Measurements from ENCODE around the gene PHOSPHO2. TPM values are rescaled to one million over a fixed set of nuclear protein-coding genes. Genes with fewer than 3 reads are reported as not detected.

PHOSPHO2 gene
- total and polyA plus RNA-seq, 10 of the 15 experiments (the other 5 are each of a cell fraction or from before 2014, with no cell fraction given), result 2.7 to 7.6 (median 4.2) TPM

DNA sequence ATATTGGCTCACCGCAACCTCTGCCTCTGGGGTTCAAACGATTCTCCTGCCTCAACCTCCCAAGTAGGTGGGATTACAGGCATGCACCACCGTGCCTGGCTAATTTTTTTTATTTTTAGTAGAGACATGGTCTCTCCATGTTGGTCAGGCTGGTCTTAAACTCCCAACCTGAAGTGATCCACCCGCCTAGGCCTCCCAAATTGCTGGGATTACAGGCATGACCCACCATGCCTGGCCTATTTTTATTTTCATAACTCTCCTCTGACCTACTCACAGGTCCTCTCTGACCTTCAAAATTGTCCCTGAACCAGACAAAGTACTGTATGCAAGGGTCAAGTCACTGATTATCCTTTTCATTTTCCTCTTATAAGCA lies 23.4 kb downstream of the PHOSPHO2 start:
- ChIA-PET RAD21 (ENCODE audit: unreplicated experiment) (no interaction called here), CTCF (no interaction called here), POLR2A (no interaction called here), SMC1A (ENCODE audit: uncharacterized antibody, unreplicated experiment) (no interaction called here)
- H3K27me3 ChIP-seq (replicated peaks in 1 of 2; ENCODE audit: control insufficient read depth in 2 of 2, insufficient read depth in 2 of 2, low read length in 1 of 2), result no peaks in the 10 kb centered on the region
- no TSS peak for BruUV-seq (replicated peaks)
- H3K4me3 ChIP-seq, result no peak overlapping the region
- no peaks in the 10 kb centered on the region for H4K20me1 ChIP-seq (ENCODE audit: control insufficient read depth, insufficient read depth)
- H3K4me2 ChIP-seq (ENCODE audit: control insufficient read depth, insufficient read depth), result no peak overlapping the region
- no peak overlapping the region for H3K27ac ChIP-seq (ENCODE audit: control insufficient read depth, insufficient read depth)
- H3K9me3 ChIP-seq (replicated peaks; ENCODE audit: control insufficient read depth, insufficient read depth, low read length), result no peaks in the 10 kb centered on the region
- 72% methylated on average over 4 of the region's 4 CpGs for WGBS (ENCODE audit: insufficient coverage, insufficient replicate concordance, low lambda C conversion rate, missing lambda C conversion rate)
- H3K9ac ChIP-seq (ENCODE audit: control insufficient read depth, insufficient read depth, low read length), result no peak overlapping the region
- intact Hi-C loops (cut with micrococcal nuclease; ENCODE audit: unreplicated experiment) (no loop called here), in situ Hi-C loops (cut with MboI) (no loop called here)
- DNase-seq (ENCODE audit: low read depth, low spot score) (no peak), ATAC-seq (no peak), FAIRE-seq (no peak)
- no peaks in the 10 kb centered on the region for H3K79me2 ChIP-seq (ENCODE audit: control insufficient read depth, insufficient read depth, low read length)
- H3K4me1 ChIP-seq (ENCODE audit: control insufficient read depth, insufficient read depth, low read length), result no peaks in the 10 kb centered on the region; the same call in 1 of the 2 replicates
- H3K36me3 ChIP-seq (ENCODE audit: control insufficient read depth in 2 of 2, insufficient read depth in 2 of 2, low read length in 1 of 2), result no peaks in the 10 kb centered on the region
- H2AFZ ChIP-seq (ENCODE audit: control insufficient read depth, low read depth, low read length), result no peak overlapping the region
- TF ChIP-seq CBX3 (IDR thresholded peaks at IDR 0.05; ENCODE audit: borderline replicate concordance, low read depth) (no peak), EGR1 (IDR thresholded peaks at IDR 0.05; ENCODE audit: borderline replicate concordance in 1 of 2, low read depth in 2 of 2, low read length in 2 of 2) (no peak), POLR2AphosphoS5 (IDR thresholded peaks at IDR 0.05; ENCODE audit: low read length) (no peak), PAX5 (IDR thresholded peaks at IDR 0.05; ENCODE audit: borderline replicate concordance, low read depth, low read length) (no peak), SUZ12 (IDR thresholded peaks at IDR 0.05; ENCODE audit: unreplicated experiment) (no peak), TCF12 (IDR thresholded peaks at IDR 0.05; ENCODE audit: low read depth, low read length) (no peak), KDM1A (IDR thresholded peaks at IDR 0.05; ENCODE audit: borderline replicate concordance) (no peak), ESRRA (IDR thresholded peaks at IDR 0.05; ENCODE audit: low read length) (no peak), SMAD5 (IDR thresholded peaks at IDR 0.05; ENCODE audit: low read depth) (no peak), EED (IDR thresholded peaks at IDR 0.05; ENCODE audit: low read depth) (no peak)
- TF ChIP-seq, protein P1, sequence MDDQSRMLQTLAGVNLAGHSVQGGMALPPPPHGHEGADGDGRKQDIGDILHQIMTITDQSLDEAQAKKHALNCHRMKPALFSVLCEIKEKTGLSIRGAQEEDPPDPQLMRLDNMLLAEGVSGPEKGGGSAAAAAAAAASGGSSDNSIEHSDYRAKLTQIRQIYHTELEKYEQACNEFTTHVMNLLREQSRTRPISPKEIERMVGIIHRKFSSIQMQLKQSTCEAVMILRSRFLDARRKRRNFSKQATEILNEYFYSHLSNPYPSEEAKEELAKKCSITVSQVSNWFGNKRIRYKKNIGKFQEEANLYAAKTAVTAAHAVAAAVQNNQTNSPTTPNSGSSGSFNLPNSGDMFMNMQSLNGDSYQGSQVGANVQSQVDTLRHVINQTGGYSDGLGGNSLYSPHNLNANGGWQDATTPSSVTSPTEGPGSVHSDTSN (IDR thresholded peaks at IDR 0.05; ENCODE audit: insufficient replicate concordance, low read depth, low read length), result no peak
- TF ChIP-seq, protein P2, sequence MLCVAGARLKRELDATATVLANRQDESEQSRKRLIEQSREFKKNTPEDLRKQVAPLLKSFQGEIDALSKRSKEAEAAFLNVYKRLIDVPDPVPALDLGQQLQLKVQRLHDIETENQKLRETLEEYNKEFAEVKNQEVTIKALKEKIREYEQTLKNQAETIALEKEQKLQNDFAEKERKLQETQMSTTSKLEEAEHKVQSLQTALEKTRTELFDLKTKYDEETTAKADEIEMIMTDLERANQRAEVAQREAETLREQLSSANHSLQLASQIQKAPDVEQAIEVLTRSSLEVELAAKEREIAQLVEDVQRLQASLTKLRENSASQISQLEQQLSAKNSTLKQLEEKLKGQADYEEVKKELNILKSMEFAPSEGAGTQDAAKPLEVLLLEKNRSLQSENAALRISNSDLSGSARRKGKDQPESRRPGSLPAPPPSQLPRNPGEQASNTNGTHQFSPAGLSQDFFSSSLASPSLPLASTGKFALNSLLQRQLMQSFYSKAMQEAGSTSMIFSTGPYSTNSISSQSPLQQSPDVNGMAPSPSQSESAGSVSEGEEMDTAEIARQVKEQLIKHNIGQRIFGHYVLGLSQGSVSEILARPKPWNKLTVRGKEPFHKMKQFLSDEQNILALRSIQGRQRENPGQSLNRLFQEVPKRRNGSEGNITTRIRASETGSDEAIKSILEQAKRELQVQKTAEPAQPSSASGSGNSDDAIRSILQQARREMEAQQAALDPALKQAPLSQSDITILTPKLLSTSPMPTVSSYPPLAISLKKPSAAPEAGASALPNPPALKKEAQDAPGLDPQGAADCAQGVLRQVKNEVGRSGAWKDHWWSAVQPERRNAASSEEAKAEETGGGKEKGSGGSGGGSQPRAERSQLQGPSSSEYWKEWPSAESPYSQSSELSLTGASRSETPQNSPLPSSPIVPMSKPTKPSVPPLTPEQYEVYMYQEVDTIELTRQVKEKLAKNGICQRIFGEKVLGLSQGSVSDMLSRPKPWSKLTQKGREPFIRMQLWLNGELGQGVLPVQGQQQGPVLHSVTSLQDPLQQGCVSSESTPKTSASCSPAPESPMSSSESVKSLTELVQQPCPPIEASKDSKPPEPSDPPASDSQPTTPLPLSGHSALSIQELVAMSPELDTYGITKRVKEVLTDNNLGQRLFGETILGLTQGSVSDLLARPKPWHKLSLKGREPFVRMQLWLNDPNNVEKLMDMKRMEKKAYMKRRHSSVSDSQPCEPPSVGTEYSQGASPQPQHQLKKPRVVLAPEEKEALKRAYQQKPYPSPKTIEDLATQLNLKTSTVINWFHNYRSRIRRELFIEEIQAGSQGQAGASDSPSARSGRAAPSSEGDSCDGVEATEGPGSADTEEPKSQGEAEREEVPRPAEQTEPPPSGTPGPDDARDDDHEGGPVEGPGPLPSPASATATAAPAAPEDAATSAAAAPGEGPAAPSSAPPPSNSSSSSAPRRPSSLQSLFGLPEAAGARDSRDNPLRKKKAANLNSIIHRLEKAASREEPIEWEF (IDR thresholded peaks at IDR 0.05; ENCODE audit: insufficient replicate concordance, low read depth, low read length), result no peak
- TF ChIP-seq, protein P3, sequence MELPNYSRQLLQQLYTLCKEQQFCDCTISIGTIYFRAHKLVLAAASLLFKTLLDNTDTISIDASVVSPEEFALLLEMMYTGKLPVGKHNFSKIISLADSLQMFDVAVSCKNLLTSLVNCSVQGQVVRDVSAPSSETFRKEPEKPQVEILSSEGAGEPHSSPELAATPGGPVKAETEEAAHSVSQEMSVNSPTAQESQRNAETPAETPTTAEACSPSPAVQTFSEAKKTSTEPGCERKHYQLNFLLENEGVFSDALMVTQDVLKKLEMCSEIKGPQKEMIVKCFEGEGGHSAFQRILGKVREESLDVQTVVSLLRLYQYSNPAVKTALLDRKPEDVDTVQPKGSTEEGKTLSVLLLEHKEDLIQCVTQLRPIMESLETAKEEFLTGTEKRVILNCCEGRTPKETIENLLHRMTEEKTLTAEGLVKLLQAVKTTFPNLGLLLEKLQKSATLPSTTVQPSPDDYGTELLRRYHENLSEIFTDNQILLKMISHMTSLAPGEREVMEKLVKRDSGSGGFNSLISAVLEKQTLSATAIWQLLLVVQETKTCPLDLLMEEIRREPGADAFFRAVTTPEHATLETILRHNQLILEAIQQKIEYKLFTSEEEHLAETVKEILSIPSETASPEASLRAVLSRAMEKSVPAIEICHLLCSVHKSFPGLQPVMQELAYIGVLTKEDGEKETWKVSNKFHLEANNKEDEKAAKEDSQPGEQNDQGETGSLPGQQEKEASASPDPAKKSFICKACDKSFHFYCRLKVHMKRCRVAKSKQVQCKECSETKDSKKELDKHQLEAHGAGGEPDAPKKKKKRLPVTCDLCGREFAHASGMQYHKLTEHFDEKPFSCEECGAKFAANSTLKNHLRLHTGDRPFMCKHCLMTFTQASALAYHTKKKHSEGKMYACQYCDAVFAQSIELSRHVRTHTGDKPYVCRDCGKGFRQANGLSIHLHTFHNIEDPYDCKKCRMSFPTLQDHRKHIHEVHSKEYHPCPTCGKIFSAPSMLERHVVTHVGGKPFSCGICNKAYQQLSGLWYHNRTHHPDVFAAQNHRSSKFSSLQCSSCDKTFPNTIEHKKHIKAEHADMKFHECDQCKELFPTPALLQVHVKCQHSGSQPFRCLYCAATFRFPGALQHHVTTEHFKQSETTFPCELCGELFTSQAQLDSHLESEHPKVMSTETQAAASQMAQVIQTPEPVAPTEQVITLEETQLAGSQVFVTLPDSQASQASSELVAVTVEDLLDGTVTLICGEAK (IDR thresholded peaks at IDR 0.05; ENCODE audit: borderline replicate concordance), result no peak
- TF ChIP-seq, protein P4, sequence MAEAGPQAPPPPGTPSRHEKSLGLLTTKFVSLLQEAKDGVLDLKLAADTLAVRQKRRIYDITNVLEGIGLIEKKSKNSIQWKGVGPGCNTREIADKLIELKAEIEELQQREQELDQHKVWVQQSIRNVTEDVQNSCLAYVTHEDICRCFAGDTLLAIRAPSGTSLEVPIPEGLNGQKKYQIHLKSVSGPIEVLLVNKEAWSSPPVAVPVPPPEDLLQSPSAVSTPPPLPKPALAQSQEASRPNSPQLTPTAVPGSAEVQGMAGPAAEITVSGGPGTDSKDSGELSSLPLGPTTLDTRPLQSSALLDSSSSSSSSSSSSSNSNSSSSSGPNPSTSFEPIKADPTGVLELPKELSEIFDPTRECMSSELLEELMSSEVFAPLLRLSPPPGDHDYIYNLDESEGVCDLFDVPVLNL (IDR thresholded peaks at IDR 0.05; ENCODE audit: low read depth, low read length), result no peak
